ENCODE data around the gene PFKFB4.

The PFKFB4 gene

GRCh38 chr3:48561045-48561736 lies 4.6 kb upstream of the PFKFB4 start:
- no peak overlapping the region for H3K4me3 ChIP-seq (ENCODE audit: low read depth, low read length)
- H3K4me1 ChIP-seq (ENCODE audit: control insufficient read depth, insufficient read depth, low read length): no peaks in the 10 kb centered on the region
- H3K9me3 ChIP-seq (ENCODE audit: control insufficient read depth, insufficient read depth, low read depth, low read length): no peaks in the 10 kb centered on the region
- ChIA-PET POLR2A (no interaction called here), CTCF (no interaction called here)
- H3K27ac ChIP-seq (ENCODE audit: extremely low read depth, low read depth, low read length): no peak overlapping the region
- H3K36me3 ChIP-seq (ENCODE audit: control insufficient read depth in 2 of 2, insufficient read depth in 1 of 2, low read length in 2 of 2): no peaks in the 10 kb centered on the region
- no peak for TF ChIP-seq ZNF510 (tag by site-specific recombination; IDR thresholded peaks at IDR 0.05; ENCODE audit: insufficient replicate concordance)
- no peak for TF ChIP-seq ZNF664 (tag by site-specific recombination; IDR thresholded peaks at IDR 0.05)
- TF ChIP-seq ZNF747 (tag by site-specific recombination; IDR thresholded peaks at IDR 0.05): no peak
- no peak for TF ChIP-seq ZNF302 (tag by site-specific recombination; IDR thresholded peaks at IDR 0.05; ENCODE audit: low read depth)
- no peak for TF ChIP-seq ZNF843 (tag by site-specific recombination; IDR thresholded peaks at IDR 0.05)
- TF ChIP-seq ZNF292 (tag by site-specific recombination; IDR thresholded peaks at IDR 0.05; ENCODE audit: borderline replicate concordance, low read depth): no peak
- TF ChIP-seq ZNF513 (tag by site-specific recombination; IDR thresholded peaks at IDR 0.05): no peak
- TF ChIP-seq, protein P1, sequence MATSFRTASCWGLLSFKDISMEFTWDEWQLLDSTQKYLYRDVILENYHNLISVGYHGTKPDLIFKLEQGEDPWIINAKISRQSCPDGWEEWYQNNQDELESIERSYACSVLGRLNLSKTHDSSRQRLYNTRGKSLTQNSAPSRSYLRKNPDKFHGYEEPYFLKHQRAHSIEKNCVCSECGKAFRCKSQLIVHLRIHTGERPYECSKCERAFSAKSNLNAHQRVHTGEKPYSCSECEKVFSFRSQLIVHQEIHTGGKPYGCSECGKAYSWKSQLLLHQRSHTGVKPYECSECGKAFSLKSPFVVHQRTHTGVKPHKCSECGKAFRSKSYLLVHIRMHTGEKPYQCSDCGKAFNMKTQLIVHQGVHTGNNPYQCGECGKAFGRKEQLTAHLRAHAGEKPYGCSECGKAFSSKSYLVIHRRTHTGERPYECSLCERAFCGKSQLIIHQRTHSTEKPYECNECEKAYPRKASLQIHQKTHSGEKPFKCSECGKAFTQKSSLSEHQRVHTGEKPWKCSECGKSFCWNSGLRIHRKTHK (tag by site-specific recombination; IDR thresholded peaks at IDR 0.05): no peak
- TF ChIP-seq EGR2 (tag by site-specific recombination; IDR thresholded peaks at IDR 0.05; ENCODE audit: low read depth): 0 out of 2 replicates have a peak, but pooled peaks have one; percentile 38
- no peak for TF ChIP-seq ZNF211 (tag by site-specific recombination; IDR thresholded peaks at IDR 0.05; ENCODE audit: low read depth)
- TF ChIP-seq SETDB1 (IDR thresholded peaks at IDR 0.05; ENCODE audit: insufficient read length, low read length): no peak
- TF ChIP-seq ZNF549 (tag by site-specific recombination; IDR thresholded peaks at IDR 0.05): no peak
- no peak for TF ChIP-seq ZNF580 (tag by site-specific recombination; IDR thresholded peaks at IDR 0.05)
- peak; percentile 56; the same call in 1 of the 2 replicates for TF ChIP-seq ZFHX2 (tag by site-specific recombination; conservative IDR thresholded peaks at IDR 0.05)
- TF ChIP-seq SP2 (tag by site-specific recombination; IDR thresholded peaks at IDR 0.05): peak; percentile 33; the same call in 1 of the 2 replicates
- TF ChIP-seq ZNF366 (tag by site-specific recombination; conservative IDR thresholded peaks at IDR 0.05): no peak
- TF ChIP-seq ZNF184 (tag by site-specific recombination; IDR thresholded peaks at IDR 0.05): no peak
- no peak for TF ChIP-seq GLI4 (tag by site-specific recombination; IDR thresholded peaks at IDR 0.05)
- TF ChIP-seq, protein P2, sequence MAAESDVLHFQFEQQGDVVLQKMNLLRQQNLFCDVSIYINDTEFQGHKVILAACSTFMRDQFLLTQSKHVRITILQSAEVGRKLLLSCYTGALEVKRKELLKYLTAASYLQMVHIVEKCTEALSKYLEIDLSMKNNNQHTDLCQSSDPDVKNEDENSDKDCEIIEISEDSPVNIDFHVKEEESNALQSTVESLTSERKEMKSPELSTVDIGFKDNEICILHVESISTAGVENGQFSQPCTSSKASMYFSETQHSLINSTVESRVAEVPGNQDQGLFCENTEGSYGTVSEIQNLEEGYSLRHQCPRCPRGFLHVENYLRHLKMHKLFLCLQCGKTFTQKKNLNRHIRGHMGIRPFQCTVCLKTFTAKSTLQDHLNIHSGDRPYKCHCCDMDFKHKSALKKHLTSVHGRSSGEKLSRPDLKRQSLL (tag by site-specific recombination; IDR thresholded peaks at IDR 0.05): no peak
- no peak for TF ChIP-seq ZNF214 (tag by site-specific recombination; IDR thresholded peaks at IDR 0.05; ENCODE audit: borderline replicate concordance)
- TF ChIP-seq ZNF398 (tag by site-specific recombination; IDR thresholded peaks at IDR 0.05): no peak
- peak; percentile 20; the same call in 1 of the 2 replicates for TF ChIP-seq ZIC2 (tag by site-specific recombination; IDR thresholded peaks at IDR 0.05)
- TF ChIP-seq ZNF555 (tag by site-specific recombination; conservative IDR thresholded peaks at IDR 0.05): no peak
- TF ChIP-seq ZNF529 (tag by site-specific recombination; IDR thresholded peaks at IDR 0.05; ENCODE audit: insufficient replicate concordance): no peak
- no peak for TF ChIP-seq ZNF175 (tag by site-specific recombination; IDR thresholded peaks at IDR 0.05)
- TF ChIP-seq ZNF350 (tag by site-specific recombination; IDR thresholded peaks at IDR 0.05): no peak
- TF ChIP-seq IKZF3 (tag by site-specific recombination; IDR thresholded peaks at IDR 0.05): no peak
- no peak for TF ChIP-seq ELK4 (IDR thresholded peaks at IDR 0.05; ENCODE audit: borderline replicate concordance, low read depth, low read length)
- TF ChIP-seq ZSCAN16 (tag by site-specific recombination; IDR thresholded peaks at IDR 0.05): no peak
- TF ChIP-seq GLIS1 (tag by site-specific recombination; IDR thresholded peaks at IDR 0.05): peak; percentile 75
- TF ChIP-seq ZNF202 (tag by site-specific recombination; IDR thresholded peaks at IDR 0.05; ENCODE audit: borderline replicate concordance): no peak
- TF ChIP-seq ZFP41 (tag by site-specific recombination; IDR thresholded peaks at IDR 0.05; ENCODE audit: borderline replicate concordance): no peak
